Fibroblast of skin of left quadriceps (primary cell): ENCODE data around the gene SLC16A6.
"Not testable (repeated sequence)": the region's sequence is repeated elsewhere in the genome, so short reads cannot be mapped to it uniquely, and the experiment has no call there.

Experiments used
- DNase-seq, 2 experiments: peaks; one replicate each; pipeline ENCODE4 v3.0.0-alpha.2; 2013; ENCODE audit warnings: low read depth in 2 of 2

SLC16A6 gene, protein sequence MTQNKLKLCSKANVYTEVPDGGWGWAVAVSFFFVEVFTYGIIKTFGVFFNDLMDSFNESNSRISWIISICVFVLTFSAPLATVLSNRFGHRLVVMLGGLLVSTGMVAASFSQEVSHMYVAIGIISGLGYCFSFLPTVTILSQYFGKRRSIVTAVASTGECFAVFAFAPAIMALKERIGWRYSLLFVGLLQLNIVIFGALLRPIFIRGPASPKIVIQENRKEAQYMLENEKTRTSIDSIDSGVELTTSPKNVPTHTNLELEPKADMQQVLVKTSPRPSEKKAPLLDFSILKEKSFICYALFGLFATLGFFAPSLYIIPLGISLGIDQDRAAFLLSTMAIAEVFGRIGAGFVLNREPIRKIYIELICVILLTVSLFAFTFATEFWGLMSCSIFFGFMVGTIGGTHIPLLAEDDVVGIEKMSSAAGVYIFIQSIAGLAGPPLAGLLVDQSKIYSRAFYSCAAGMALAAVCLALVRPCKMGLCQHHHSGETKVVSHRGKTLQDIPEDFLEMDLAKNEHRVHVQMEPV

DNA sequence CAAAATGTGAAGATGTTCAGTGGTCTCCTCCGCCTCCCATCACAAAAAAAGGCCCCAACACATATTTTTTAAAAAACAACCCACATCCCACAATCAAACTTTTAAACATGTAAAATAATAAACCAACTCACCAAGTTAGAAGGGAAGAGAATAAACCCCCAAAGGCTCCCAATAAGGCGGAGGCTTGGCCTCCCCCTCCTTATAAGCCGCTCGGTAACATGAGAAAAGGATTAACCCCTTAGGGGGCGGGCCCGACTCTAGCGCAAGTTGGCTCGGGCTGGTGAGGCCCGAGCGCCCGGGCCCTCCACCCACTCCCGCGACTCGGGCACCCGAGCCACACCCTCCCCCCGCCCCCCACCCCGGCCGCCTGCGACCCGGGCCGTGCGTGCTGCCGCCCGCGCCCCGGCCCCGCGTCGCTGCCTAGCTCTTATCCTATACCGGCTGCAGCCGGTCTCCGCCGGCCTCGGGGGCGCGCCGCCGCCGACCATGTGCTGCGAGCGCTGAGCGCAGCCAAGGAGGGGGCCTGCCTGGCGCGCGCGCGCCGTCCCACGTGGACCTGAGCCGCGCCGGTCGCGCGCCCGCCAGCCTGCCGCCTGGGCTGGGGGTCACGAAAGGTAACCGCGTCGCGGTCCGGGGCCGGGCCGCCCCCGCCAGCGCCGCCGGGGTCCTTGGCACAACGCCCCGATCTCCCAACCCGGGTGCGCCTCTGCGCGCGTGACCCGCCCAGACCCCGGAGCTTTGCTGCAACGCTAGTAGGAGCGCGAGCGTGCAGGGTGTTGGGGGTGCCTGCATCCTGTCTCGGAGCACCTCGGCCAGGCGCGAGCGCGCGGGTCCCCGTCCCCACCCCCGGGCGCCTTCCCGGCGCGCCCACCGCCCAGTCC, at the start of gene SLC16A6, which contains the start of gene ARSG:
Gene SLC16A6, minus strand, starts transcription at position 173 of the 881 bp plus-strand sequence. CDS start 12,807 bp downstream, outside the sequence.
Gene ARSG, plus strand, starts transcription at position 541 of the 881 bp plus-strand sequence. CDS start 15,999 bp downstream, outside the sequence.
- no peak for DNase-seq

GRCh38 chr17:68334393-68334792, 43.5 kb upstream of the SLC16A6 start:
- no peak for DNase-seq

- not testable (repeated sequence) for DNase-seq
These were observed 41.0 kb upstream of the SLC16A6 start for GRCh38 chr17:68331932-68332331.

DNA sequence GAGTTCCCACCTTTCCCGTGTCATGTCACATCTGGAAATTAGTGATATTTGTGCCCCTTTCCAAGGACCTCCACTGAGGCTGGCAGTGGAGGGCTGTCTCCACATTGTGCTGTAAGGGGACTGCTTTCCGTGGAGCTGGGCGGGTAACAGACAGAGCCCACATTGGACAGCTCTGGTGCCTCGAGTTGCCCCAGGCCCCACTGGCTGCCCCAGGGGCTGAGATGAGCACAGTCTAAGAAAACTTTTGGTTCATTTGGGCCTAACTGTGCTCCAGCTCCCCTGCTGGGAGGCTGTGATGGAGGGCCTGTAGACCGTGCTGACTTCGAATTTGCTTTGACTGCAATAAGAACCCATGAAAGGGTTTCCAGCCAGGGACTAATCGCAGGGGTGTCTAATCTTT, 38.4 kb upstream of the SLC16A6 start:
- DNase-seq: no peak

- no peak for DNase-seq
These were observed 37.7 kb upstream of the SLC16A6 start for GRCh38 chr17:68328676-68329075.

- DNase-seq: no peak
These were observed 37.1 kb upstream of the SLC16A6 start for GRCh38 chr17:68327823-68328557.

- DNase-seq: no peak
These were observed 35.8 kb upstream of the SLC16A6 start for GRCh38 chr17:68326681-68327080.

DNA sequence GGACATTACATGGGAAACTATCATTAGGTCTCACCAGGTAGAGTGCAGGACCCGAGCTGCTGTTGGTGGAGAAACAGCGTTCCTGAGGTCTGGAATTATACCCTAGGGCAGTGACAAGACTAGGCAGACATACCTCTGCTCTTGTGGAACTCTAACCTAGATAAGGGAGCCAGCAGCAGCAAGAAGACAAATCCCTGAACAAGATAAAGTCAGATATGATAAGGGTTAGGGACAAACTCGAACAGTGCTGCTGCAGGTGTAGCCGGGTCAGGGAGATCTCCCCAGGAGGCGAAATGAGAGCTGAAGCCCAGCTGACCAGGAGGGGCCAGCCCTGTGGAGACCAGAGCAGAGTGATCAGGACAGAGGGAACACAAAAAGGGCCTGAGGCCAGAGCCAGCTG, 35.0 kb upstream of the SLC16A6 start:
- no peak for DNase-seq

DNA sequence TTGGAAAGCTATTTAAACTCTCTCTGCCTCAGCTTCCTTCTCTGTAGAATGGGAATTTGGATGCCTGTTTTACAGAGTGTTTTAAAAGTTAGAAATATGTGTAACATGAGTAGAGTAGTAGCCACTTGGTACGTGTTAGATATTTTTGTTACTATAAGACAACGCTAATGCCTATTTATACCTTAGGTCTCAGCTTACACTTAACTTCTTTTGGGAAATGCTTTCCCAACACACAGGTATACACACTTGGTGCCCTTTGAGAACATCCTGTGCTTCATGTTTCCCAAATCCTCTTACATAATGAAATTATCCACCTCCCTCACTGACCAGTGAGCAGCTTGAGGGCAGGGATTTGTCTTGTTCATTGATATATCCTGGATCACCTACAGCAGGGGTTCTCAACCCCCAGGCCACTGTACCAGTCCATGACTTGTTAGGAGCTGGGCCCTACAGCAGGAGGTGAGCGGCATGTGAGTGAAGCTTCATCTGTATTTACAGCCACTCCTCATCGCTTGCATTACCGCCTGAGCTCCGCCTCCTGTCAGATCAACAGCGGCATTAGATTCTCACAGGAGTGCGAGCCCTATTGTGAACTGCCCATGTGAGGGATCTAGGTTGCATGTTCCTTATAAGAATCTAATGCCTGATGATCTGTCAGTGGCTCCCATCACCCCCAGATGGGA, 33.9 kb upstream of the SLC16A6 start:
- no peak for DNase-seq

DNA sequence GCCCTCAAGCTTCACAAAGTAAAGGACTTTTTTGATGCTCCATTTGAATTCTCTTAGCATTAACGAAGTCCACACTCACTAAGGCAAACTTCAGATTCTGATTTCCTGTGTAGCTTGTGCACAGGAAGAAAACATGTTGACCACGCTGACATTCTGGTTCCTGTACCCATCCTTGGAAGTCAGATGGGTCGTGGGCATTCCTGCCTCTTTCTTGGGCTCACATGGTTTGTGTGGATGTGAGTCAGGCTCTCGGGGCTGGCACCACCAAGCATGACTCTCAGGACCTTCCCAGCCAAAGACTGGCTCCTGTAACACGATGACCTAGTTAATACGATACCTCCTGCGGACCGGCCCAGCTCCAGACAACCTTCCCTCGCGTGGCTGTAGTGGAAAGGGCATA, 33.2 kb upstream of the SLC16A6 start:
- no peak for DNase-seq

GRCh38 chr17:68322630-68323029, 31.7 kb upstream of the SLC16A6 start:
- no peak for DNase-seq

DNA sequence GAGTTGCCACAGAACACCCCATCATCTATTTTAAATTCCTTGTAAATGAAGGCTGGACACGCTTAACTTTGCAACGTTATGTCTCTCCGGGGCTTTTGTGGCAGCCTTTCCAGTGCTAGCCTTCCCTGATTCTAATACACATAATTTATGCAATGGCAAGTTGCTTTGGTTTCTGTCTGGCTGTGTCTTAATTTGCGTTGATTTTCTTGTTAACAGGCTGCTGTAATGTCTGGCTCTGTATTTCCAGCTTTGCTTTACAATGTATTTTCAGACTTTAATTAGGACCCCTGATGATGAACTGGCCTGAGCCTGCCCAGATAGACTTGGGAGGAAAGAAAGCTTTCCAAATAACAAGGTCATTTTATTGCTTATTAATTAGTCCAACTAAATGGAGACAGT, 30.6 kb upstream of the SLC16A6 start:
- no peak for DNase-seq

- DNase-seq: no peak
These were observed 30.1 kb upstream of the SLC16A6 start for GRCh38 chr17:68320943-68321555.

DNA sequence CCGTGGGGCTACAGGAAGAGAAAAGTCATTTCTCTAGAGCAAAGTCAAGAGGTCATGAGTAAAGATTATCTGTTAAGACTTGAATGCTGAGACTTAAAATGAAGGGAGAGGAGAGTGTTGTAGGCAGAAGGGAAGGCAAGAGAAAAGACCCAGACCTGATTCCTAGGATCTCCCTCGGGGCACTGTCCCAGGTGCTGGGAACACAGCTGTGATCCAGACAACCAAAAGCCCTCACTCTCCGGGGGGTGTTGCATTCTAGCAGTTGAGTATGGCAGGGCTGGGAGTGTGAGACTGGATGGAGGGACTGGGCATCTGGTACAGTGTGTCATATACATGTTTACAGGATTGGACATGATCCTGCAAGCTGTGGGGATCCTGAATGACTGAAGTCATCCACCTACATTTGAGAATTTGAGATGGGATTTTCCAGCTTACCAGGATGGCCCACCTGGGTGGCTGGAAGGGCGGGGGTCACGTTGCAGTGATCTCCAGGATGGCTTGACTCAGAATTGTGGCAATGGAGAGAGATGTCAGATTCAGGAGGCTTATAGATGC, 29.5 kb upstream of the SLC16A6 start:
- no peak for DNase-seq

DNA sequence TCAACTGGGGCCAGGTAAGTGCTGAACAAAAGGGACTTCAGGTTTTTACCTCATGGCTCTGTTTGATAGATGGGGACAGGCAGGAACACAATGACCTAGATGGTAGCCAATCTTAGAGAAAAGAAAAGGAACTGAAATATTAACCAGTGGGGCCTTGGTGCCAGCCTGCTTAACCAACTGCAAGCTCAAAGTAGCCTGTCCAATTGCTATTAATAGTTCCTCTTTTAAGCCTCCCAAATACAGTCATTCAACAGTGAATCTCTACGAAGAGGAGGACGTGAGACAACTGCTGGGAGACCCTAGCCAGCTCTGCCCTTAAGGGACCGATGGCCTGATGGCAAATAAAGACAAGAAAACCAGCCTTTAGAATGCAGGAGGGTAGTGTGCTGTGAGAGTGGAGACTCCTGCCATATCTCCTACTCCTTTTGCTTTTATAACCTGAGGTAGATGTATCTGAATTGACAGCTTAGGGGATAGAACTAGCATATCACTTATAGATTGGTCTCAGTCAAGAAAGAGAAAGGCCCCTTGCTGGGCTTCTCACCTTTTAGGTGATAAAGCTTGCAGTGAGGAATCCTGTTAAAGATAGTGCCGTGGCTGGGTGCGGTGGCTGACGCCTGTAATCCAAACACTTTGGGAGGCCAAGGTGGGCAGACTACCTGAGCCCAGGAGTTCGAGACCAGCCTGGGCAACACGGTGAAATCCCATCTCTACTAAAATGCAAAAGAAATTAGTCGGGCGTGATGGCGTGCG, 28.7 kb upstream of the SLC16A6 start:
- no peak for DNase-seq

- no peak for DNase-seq
These were observed 27.4 kb upstream of the SLC16A6 start for GRCh38 chr17:68318103-68318991.

- no peak for DNase-seq
These were observed 26.5 kb upstream of the SLC16A6 start for GRCh38 chr17:68317458-68317857.

DNA sequence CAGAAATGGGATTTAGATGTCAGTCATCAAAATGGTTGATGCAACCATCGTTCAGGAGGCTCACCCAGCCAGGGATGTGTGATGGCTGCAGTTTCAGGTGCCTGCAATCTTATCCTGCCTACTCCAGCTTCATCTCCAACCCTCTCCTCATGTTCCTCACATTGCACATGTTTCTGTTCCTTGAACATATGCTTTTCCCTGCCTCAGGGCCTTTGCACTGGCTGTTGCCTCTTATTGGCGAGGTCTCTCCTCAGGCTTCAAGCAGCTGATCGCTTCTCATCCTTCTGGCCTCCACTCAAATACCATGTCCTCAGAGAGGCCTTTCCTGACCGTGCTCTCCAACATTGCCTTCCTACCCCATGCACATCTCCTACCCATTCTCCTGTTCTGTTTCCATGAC, 25.0 kb upstream of the SLC16A6 start:
- no peak for DNase-seq
